ENCODE data around the gene DAAM2. TPM values are rescaled to one million over a fixed set of nuclear protein-coding genes. Genes with fewer than 3 reads are reported as not detected.

DAAM2 gene
- total and polyA plus RNA-seq, 2 of the 8 experiments (the other 6 are each of a cell fraction or from before 2014, with no cell fraction given) = 1.5 to 2.9 TPM

DNA sequence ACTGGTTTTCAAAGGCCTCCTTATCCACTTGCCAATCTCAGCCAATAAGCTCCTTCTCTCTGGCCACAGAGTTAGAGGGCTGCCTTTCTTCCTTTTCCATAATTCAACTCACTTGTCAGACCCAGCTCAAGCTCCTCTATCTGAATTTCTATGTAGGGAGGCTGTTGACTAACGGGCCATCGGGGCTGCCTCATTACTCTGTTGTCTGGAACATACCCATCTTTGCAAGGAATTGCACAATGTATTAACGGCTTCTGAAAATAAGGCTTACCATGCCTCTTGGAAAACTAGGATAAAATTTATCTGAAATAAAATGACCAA is 38.5 kb upstream of the DAAM2 start:
- Histone ChIP-seq H3K23ac (ENCODE audit: insufficient read length) (no peak overlapping the region), H3K9ac (replicated peaks in 1 of 4; ENCODE audit: extremely low read depth in 1 of 4, low read depth in 3 of 4, low read length in 3 of 4) (no peak overlapping the region), H4K20me1 (replicated peaks in 1 of 2; ENCODE audit: control insufficient read depth in 1 of 2, insufficient read depth in 2 of 2, low read length in 2 of 2) (no peaks in the 10 kb centered on the region), H2BK15ac (ENCODE audit: low read length) (no peak overlapping the region), H2BK120ac (replicated peaks; ENCODE audit: low read depth, low read length) (no peak overlapping the region), H2BK12ac (ENCODE audit: low read depth, low read length) (no peak overlapping the region), H4K91ac (replicated peaks; ENCODE audit: insufficient read length, low read length) (no peak overlapping the region), H3K56ac (replicated peaks; ENCODE audit: insufficient read length, low read depth, low read length) (no peak overlapping the region), H3K14ac (ENCODE audit: insufficient read length) (no peak overlapping the region), H3K79me2 (ENCODE audit: control insufficient read depth in 1 of 2, insufficient read depth in 2 of 2, low read length in 2 of 2) (no peaks in the 10 kb centered on the region), H4K5ac (ENCODE audit: insufficient read length, low read depth, low read length) (no peak overlapping the region), H3K36me3 (ENCODE audit: control insufficient read depth in 2 of 4, insufficient read depth in 4 of 4, low read length in 3 of 4) (no peaks in the 10 kb centered on the region), H2BK20ac (ENCODE audit: low read length) (no peak overlapping the region), H3K27ac (ENCODE audit: low read depth, low read length) (no peak overlapping the region), H3K79me1 (ENCODE audit: low read depth, low read length) (no peaks in the 10 kb centered on the region), H2AFZ (ENCODE audit: low read length) (no peak overlapping the region), H3K4me1 (replicated peaks in 1 of 4; ENCODE audit: control insufficient read depth in 3 of 4, insufficient read depth in 4 of 4, low read length in 3 of 4) (no peaks in the 10 kb centered on the region), H3K4me2 (ENCODE audit: insufficient read depth in 1 of 2, low read depth in 2 of 2, low read length in 2 of 2) (no peak overlapping the region), H3K4ac (replicated peaks; ENCODE audit: insufficient read length, low read depth, low read length) (no peak overlapping the region), H2BK5ac (ENCODE audit: low read depth, low read length) (no peak overlapping the region), H3K23me2 (ENCODE audit: low read depth, low read length) (no peaks in the 10 kb centered on the region), H3K18ac (ENCODE audit: extremely low read depth, low read length) (no peak overlapping the region), H4K8ac (ENCODE audit: extremely low read depth, insufficient read depth, low read length) (no peak overlapping the region), H3K4me3 (ENCODE audit: extremely low read depth in 1 of 4, insufficient read depth in 2 of 4, low read depth in 3 of 4, low read length in 4 of 4) (no peak overlapping the region), H2AK5ac (ENCODE audit: low read depth, low read length) (no peak overlapping the region), H3K27me3 (replicated peaks in 1 of 4; ENCODE audit: control insufficient read depth in 3 of 4, extremely low read depth in 1 of 4, insufficient read depth in 3 of 4, low read length in 3 of 4) (peaks cover 0 to 1% (median 0%) of the 10 kb centered on the region in 4 experiments; a peak in 1 of 7 replicates), H3K9me3 (ENCODE audit: insufficient read depth in 2 of 2, low read depth in 1 of 2, low read length in 1 of 2) (no peaks in the 10 kb centered on the region)
- DNase-seq (ENCODE audit: low read depth in 1 of 2, low spot score in 2 of 2) (no peak), FAIRE-seq (no peak)
- ChIA-PET POLR2A (ENCODE audit: partially characterized antibody) (no interaction called here), CTCF (ENCODE audit: partially characterized antibody) (interaction anchor here (1.1 to 1.6 kb wide), 3 partner anchors 50 to 575 kb away, joined by 3 read pairs; no protein-coding TSS in a partner anchor)
- WGBS, 2 experiments (ENCODE audit: extremely low coverage in 1 of 2, insufficient coverage in 1 of 2, insufficient read length in 1 of 2, insufficient replicate concordance in 2 of 2, low coverage in 1 of 2, low lambda C conversion rate in 2 of 2, missing lambda C conversion rate in 1 of 2) = 95% methylated on average over 3 of the region's 3 CpGs; no CpG with 5 or more reads in 1 of the 2 experiments
- TF ChIP-seq SIRT6 (IDR thresholded peaks at IDR 0.05; ENCODE audit: low read length) (no peak), ZNF274 (IDR thresholded peaks at IDR 0.05; ENCODE audit: borderline replicate concordance, extremely low read depth, low read length) (no peak), CTBP2 (IDR thresholded peaks at IDR 0.05; ENCODE audit: borderline replicate concordance, insufficient read depth, insufficient read length, low read length) (no peak), TEAD4 (IDR thresholded peaks at IDR 0.05; ENCODE audit: low read depth, low read length) (no peak), NRF1 (IDR thresholded peaks at IDR 0.05; ENCODE audit: low read depth, low read length) (no peak), CEBPB (IDR thresholded peaks at IDR 0.05; ENCODE audit: low read depth, low read length) (no peak), GTF2F1 (IDR thresholded peaks at IDR 0.05; ENCODE audit: borderline replicate concordance, low read depth, low read length) (no peak), KDM4A (IDR thresholded peaks at IDR 0.05; ENCODE audit: low read depth, low read length, severe bottlenecking) (no peak)
- TF ChIP-seq, protein P1, sequence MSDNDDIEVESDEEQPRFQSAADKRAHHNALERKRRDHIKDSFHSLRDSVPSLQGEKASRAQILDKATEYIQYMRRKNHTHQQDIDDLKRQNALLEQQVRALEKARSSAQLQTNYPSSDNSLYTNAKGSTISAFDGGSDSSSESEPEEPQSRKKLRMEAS (IDR thresholded peaks at IDR 0.05) = no peak
- TF ChIP-seq, protein P2, sequence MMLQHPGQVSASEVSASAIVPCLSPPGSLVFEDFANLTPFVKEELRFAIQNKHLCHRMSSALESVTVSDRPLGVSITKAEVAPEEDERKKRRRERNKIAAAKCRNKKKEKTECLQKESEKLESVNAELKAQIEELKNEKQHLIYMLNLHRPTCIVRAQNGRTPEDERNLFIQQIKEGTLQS (IDR thresholded peaks at IDR 0.05; ENCODE audit: insufficient read depth, low read depth, low read length) = no peak
- TF ChIP-seq, protein P3, sequence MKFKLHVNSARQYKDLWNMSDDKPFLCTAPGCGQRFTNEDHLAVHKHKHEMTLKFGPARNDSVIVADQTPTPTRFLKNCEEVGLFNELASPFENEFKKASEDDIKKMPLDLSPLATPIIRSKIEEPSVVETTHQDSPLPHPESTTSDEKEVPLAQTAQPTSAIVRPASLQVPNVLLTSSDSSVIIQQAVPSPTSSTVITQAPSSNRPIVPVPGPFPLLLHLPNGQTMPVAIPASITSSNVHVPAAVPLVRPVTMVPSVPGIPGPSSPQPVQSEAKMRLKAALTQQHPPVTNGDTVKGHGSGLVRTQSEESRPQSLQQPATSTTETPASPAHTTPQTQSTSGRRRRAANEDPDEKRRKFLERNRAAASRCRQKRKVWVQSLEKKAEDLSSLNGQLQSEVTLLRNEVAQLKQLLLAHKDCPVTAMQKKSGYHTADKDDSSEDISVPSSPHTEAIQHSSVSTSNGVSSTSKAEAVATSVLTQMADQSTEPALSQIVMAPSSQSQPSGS (IDR thresholded peaks at IDR 0.05; ENCODE audit: low read length) = no peak
